SK-N-SH (cell line): ENCODE results near the gene KRTAP10-8. TPM values are rescaled to one million over a fixed set of nuclear protein-coding genes. Genes with fewer than 3 reads are reported as not detected.
"Not testable (repeated sequence)": the region's sequence is repeated elsewhere in the genome, so short reads cannot be mapped to it uniquely, and the experiment has no call there.

Experiments used
- CTCF ChIA-PET: fragments of 300-600, 350-600 bp; formaldehyde crosslinking; extraction: SDS; loops from one replicate; lab custom pipeline; 2021; lab: Yijun Ruan, JAX
- POLR2A ChIA-PET: fragments of 350-600 bp; sonication (Branson Sonifier 250); formaldehyde crosslinking; extraction: SDS; loops from one replicate; lab custom pipeline; 2020; ENCODE audit warnings: antibody characterized with exemption, inconsistent platforms; lab: Yijun Ruan, JAX
- DNase-seq: peaks from one replicate; pipeline ENCODE4 v3.0.0; 2012
- H2AFZ ChIP-seq: fragments of 200-600 bp; sonication (generic); 2 replicates; pipeline ENCODE4 v1.8.1; 2016; ENCODE audit warnings: antibody characterized with exemption, mild to moderate bottlenecking, low read depth
- H3F3A ChIP-seq: fragments of 200-600 bp; sonication (generic); replicated peaks from 2 replicates; pipeline ENCODE3; 2016; ENCODE audit warnings: antibody characterized with exemption, mild to moderate bottlenecking; ENCODE audit not compliant: insufficient read depth
- H3K27ac ChIP-seq, 2 experiments: fragments of 200-500 bp in 1 of 2; fragments of 200-600 bp in 1 of 2; sonication (Bioruptor generic) in 1 of 2; sonication (generic), shearing (Covaris generic) in 1 of 2; 2 replicates each; pipeline versions ENCODE4 v1.5.1 to v1.6.1; 2014 to 2016; ENCODE audit warnings: low read depth in 2 of 2, inconsistent platforms in 1 of 2, low read length in 1 of 2, mild to moderate bottlenecking in 1 of 2, mixed read lengths in 1 of 2
- H3K27me3 ChIP-seq: fragments of 200-600 bp; sonication (generic), shearing (Covaris generic); 2 replicates; pipeline ENCODE4 v1.6.1; 2016; ENCODE audit warnings: mixed run types; ENCODE audit not compliant: insufficient read depth
- H3K36me3 ChIP-seq, 2 experiments: fragments of 200-500 bp in 1 of 2; fragments of 200-600 bp in 1 of 2; sonication (Bioruptor generic) in 1 of 2; sonication (generic) in 1 of 2; replicated peaks in 1 of 2; 2 replicates each; pipeline versions ENCODE3 to v1.5.1; 2014 to 2016; ENCODE audit warnings: low read length in 1 of 2, mild to moderate bottlenecking in 1 of 2; ENCODE audit not compliant: insufficient read depth in 2 of 2, control insufficient read depth in 1 of 2
- H3K4me1 ChIP-seq, 2 experiments: fragments of 200-500 bp in 1 of 2; fragments of 200-600 bp in 1 of 2; sonication (Bioruptor generic) in 1 of 2; sonication (generic), shearing (Covaris generic) in 1 of 2; 2 replicates each; pipeline versions ENCODE4 v1.5.1 to v1.6.1; 2014 to 2016; ENCODE audit warnings: low read depth in 1 of 2, low read length in 1 of 2, mixed run types in 1 of 2; ENCODE audit not compliant: insufficient read depth in 2 of 2, control insufficient read depth in 1 of 2
- H3K4me2 ChIP-seq: fragments of 200-600 bp; sonication (generic), shearing (Covaris generic); 2 replicates; pipeline ENCODE4 v1.6.1; 2017; ENCODE audit warnings: mixed run types
- H3K4me3 ChIP-seq, 2 experiments: fragments of 200-500 bp in 1 of 2; fragments of 200-600 bp in 1 of 2; sonication (Bioruptor generic) in 1 of 2; sonication (generic), shearing (Covaris generic) in 1 of 2; 2 replicates each; pipeline versions ENCODE4 v1.5.1 to v1.8.1; 2014 to 2016; ENCODE audit warnings: low read depth in 2 of 2, inconsistent platforms in 1 of 2, low read length in 1 of 2, mild to moderate bottlenecking in 1 of 2, mixed read lengths in 1 of 2, moderate library complexity in 1 of 2
- H3K79me2 ChIP-seq: fragments of 200-600 bp; sonication (generic); 2 replicates; pipeline ENCODE4 v1.8.1; 2017; ENCODE audit warnings: mild to moderate bottlenecking; ENCODE audit not compliant: insufficient read depth
- H3K9ac ChIP-seq: fragments of 200-600 bp; sonication (generic); 2 replicates; pipeline ENCODE4 v1.6.1; 2017; ENCODE audit warnings: mixed run types
- H3K9me2 ChIP-seq: fragments of 200-600 bp; sonication (generic); 2 replicates; pipeline ENCODE4 v1.6.1; 2017; ENCODE audit warnings: mixed run types
- H3K9me3 ChIP-seq: fragments of 200-600 bp; sonication (generic); 2 replicates; pipeline ENCODE4 v1.6.1; 2017; ENCODE audit warnings: mixed run types, mild to moderate bottlenecking, moderate library complexity
- H4K20me1 ChIP-seq: fragments of 200-600 bp; sonication (generic); 2 replicates; pipeline ENCODE4 v1.6.1; 2017; ENCODE audit warnings: mild to moderate bottlenecking, mixed run types; ENCODE audit not compliant: insufficient read depth
- CHD2 ChIP-seq: fragments of 150-350 bp; IDR thresholded peaks from 2 replicates; pipeline ENCODE4 v1.6.1; 2018; ENCODE audit warnings: low read length; ENCODE audit not compliant: partially characterized antibody
- EP300 ChIP-seq, 2 experiments: IDR thresholded peaks; 2 replicates each; pipeline versions ENCODE4 v1.4.0 to v1.6.1; 2012; ENCODE audit warnings: borderline replicate concordance in 1 of 2, low read depth in 1 of 2, low read length in 1 of 2
- EZH2phosphoT487 ChIP-seq: fragments of 200-600 bp; sonication (generic); IDR thresholded peaks from 2 replicates; pipeline ENCODE4 v1.6.1; 2017; ENCODE audit warnings: low read depth, mixed run types, mild to moderate bottlenecking, antibody characterized with exemption, moderate library complexity, borderline replicate concordance
- FOSL2 ChIP-seq: IDR thresholded peaks from 2 replicates; pipeline ENCODE4 v1.4.0; 2012; ENCODE audit warnings: low read depth, mild to moderate bottlenecking, moderate library complexity, borderline replicate concordance
- GATA2 ChIP-seq: sonication (generic); formaldehyde crosslinking; IDR thresholded peaks from 2 replicates; pipeline ENCODE4 v1.5.0; 2020; ENCODE audit warnings: mild to moderate bottlenecking, missing genetic modification reagents
- IRF3 ChIP-seq: fragments of 150-350 bp; IDR thresholded peaks from 2 replicates; pipeline ENCODE4 v1.6.1; 2016; ENCODE audit warnings: mild to moderate bottlenecking, low read depth, low read length
- MAX ChIP-seq: IDR thresholded peaks from 2 replicates; pipeline ENCODE4 v1.4.0; 2012; ENCODE audit warnings: low read depth
- MEF2A ChIP-seq: IDR thresholded peaks from 2 replicates; pipeline ENCODE4 v1.4.0; 2012; ENCODE audit warnings: low read depth, borderline replicate concordance
- MXI1 ChIP-seq: IDR thresholded peaks from 2 replicates; pipeline ENCODE4 v1.6.1; 2012; ENCODE audit warnings: mild to moderate bottlenecking, low read depth, low read length, improper control_type of control experiment
- NFIC ChIP-seq: IDR thresholded peaks from 2 replicates; pipeline ENCODE4 v1.4.0; 2012; ENCODE audit warnings: borderline replicate concordance
- PBX3 ChIP-seq: IDR thresholded peaks from 2 replicates; pipeline ENCODE4; 2012
- RXRA ChIP-seq: IDR thresholded peaks from 2 replicates; pipeline ENCODE4 v1.4.0; 2012; ENCODE audit warnings: low read depth, mild to moderate bottlenecking, borderline replicate concordance
- SMC3 ChIP-seq: IDR thresholded peaks from 2 replicates; pipeline ENCODE4 v1.6.1; 2012; ENCODE audit warnings: low read depth, low read length, improper control_type of control experiment
- TEAD4 ChIP-seq: IDR thresholded peaks from 2 replicates; pipeline ENCODE4 v1.4.0; 2012; ENCODE audit warnings: mild to moderate bottlenecking, borderline replicate concordance; ENCODE audit not compliant: insufficient read depth
- USF1 ChIP-seq: IDR thresholded peaks from 2 replicates; pipeline ENCODE4 v1.4.0; 2012; ENCODE audit warnings: low read depth, borderline replicate concordance
- WGBS: methylation state at CpG from one replicate; pipeline ENCODE4 v1.1.6; 2017; ENCODE audit warnings: low lambda C conversion rate; 5-methylcytosine and 5-hydroxymethylcytosine counted together
- polyA plus RNA-seq, 3 experiments: library from polyadenylated mRNA; depleted of rRNA; stranded (reverse); fragments of >200 nt; gene quantifications; 2 replicates each; pipeline ENCODE4 v1.2.3, GENCODE V29; 2012

Gene KRTAP10-8
- polyA plus RNA-seq, 1 of the 3 experiments (the other 2 are of a cell fraction), result not detected

DNA sequence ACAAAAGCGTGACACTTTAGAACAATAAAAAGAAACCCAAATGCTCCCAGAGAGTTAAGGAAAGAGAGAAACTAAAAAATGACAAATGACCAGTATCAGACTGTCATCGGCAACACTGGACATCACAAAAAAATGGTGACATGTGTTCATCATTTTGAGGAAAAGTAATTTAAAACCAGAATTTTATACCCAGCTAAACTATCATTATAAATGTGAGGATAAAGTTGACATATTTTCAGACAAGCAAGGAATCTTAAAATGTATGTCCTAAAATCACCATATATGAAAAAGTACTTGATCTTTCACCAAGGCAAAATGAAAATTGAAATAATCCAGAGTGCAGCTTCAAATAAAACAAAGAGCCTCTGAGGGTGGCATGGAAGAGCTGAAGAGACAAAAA, 33.0 kb downstream of the KRTAP10-8 start:
- H3K4me1 ChIP-seq, result no peaks in the 10 kb centered on the region
- CTCF ChIA-PET, result no interaction called here
- TF ChIP-seq IRF3, result no peak
- TF ChIP-seq GATA2, result no peak
- no peak for TF ChIP-seq PBX3
- TF ChIP-seq CHD2, result no peak
- no peaks in the 10 kb centered on the region for H3K9me2 ChIP-seq
- POLR2A ChIA-PET, result no interaction called here
- no peak overlapping the region for H3K9ac ChIP-seq
- no peaks in the 10 kb centered on the region for H3K36me3 ChIP-seq
- H3F3A ChIP-seq, result no peaks in the 10 kb centered on the region
- H4K20me1 ChIP-seq, result no peaks in the 10 kb centered on the region
- no peak for DNase-seq
- 3% methylated on average over 2 of the region's 2 CpGs for WGBS
- H3K9me3 ChIP-seq, result 0 out of 2 replicates have a peak, but pooled peaks cover 5% of the 10 kb centered on the region
- no peak overlapping the region for H3K4me3 ChIP-seq
- no peak overlapping the region for H3K27ac ChIP-seq
- peaks cover 39% of the 10 kb centered on the region for H3K27me3 ChIP-seq
- H2AFZ ChIP-seq, result no peak overlapping the region
- no peaks in the 10 kb centered on the region for H3K79me2 ChIP-seq
- H3K4me2 ChIP-seq, result no peak overlapping the region

DNA sequence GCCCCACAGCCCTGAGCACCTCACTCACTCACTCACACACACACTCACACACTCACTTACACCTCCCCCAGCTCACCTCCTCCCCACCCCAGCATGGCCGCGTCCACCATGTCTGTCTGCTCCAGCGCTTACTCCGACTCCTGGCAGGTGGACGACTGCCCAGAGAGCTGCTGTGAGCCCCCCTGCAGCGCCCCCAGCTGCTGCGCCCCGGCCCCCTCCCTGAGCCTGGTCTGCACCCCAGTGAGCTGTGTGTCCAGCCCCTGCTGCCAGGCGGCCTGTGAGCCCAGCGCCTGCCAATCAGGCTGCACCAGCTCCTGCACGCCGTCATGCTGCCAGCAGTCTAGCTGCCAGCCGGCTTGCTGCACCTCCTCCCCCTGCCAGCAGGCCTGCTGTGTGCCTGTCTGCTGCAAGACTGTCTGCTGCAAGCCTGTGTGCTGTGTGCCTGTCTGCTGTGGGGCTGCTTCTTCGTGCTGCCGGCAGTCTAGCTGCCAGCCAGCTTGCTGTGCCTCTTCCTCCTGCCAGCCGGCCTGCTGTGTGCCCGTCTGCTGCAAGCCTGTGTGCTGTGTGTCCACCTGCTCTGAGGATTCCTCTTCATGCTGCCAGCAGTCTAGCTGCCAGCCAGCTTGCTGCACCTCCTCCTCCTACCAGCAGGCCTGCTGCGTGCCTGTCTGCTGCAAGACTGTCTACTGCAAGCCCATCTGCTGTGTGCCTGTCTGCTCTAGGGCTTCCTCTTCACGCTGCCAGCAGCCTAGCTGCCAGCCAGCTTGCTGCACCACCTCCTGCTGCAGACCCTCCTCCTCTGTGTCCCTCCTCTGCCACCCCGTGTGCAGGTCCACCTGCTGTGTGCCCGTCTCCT, 34.7 kb downstream of the KRTAP10-8 start, which contains the start of gene KRTAP10-11:
Gene KRTAP10-11 (plus strand): TSS at position 49 of the 856 bp plus-strand sequence. CDS start 45 bp downstream, at position 94.
- 15% methylated on average over 8 of the region's 21 CpGs for WGBS
- H3K9ac ChIP-seq, H3K9me3 ChIP-seq, CTCF ChIA-PET, H4K20me1 ChIP-seq, H3K27ac ChIP-seq, H3F3A ChIP-seq, H3K9me2 ChIP-seq, H3K79me2 ChIP-seq, H3K4me2 ChIP-seq, POLR2A ChIA-PET, H3K36me3 ChIP-seq, DNase-seq, H3K4me3 ChIP-seq, H2AFZ ChIP-seq, H3K4me1 ChIP-seq: not testable (repeated sequence)
- H3K27me3 ChIP-seq, result peaks cover 35% of the 10 kb centered on the region

DNA sequence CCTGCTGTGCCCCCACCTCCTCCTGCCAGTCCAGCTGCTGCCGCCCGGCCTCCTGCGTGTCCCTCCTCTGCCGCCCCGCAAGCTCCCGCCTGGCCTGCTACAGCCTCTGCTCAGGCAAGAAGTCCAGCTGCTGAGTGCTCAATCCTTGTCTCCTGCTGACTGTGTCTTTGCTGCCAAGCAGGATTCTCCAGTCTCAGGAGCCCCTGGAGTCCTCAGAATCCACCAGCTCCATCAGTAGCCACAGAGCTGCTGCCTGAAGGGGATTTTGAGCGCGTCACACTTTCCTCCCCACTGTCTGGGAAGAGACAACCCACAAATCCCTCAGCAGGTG, 35.3 kb downstream of the KRTAP10-8 start:
- H3K27ac ChIP-seq, result no peak overlapping the region
- no peaks in the 10 kb centered on the region for H3K9me2 ChIP-seq
- H2AFZ ChIP-seq, result no peak overlapping the region
- H3F3A ChIP-seq, result no peaks in the 10 kb centered on the region
- H3K27me3 ChIP-seq, result peaks cover 38% of the 10 kb centered on the region
- 14% methylated on average over 6 of the region's 8 CpGs for WGBS
- no peak overlapping the region for H3K4me3 ChIP-seq
- no peaks in the 10 kb centered on the region for H4K20me1 ChIP-seq
- CTCF ChIA-PET, result no interaction called here
- POLR2A ChIA-PET, result no interaction called here
- no peak for DNase-seq
- no peaks in the 10 kb centered on the region for H3K36me3 ChIP-seq
- H3K79me2 ChIP-seq, result no peaks in the 10 kb centered on the region
- no peaks in the 10 kb centered on the region for H3K4me1 ChIP-seq
- no peak overlapping the region for H3K9ac ChIP-seq
- H3K4me2 ChIP-seq, result no peak overlapping the region
- 0 out of 2 replicates have a peak, but pooled peaks cover 5% of the 10 kb centered on the region for H3K9me3 ChIP-seq
- no peak for TF ChIP-seq RXRA
- no peak for TF ChIP-seq MAX
- TF ChIP-seq TEAD4, result no peak
- TF ChIP-seq MEF2A, result no peak
- no peak for TF ChIP-seq USF1
- no peak for TF ChIP-seq NFIC
- no peak for TF ChIP-seq IRF3
- TF ChIP-seq FOSL2, result no peak
- TF ChIP-seq SMC3, result no peak
- TF ChIP-seq EZH2phosphoT487, result no peak
- no peak for TF ChIP-seq GATA2
- TF ChIP-seq CHD2, result no peak
- no peak for TF ChIP-seq EP300 (IDR thresholded peaks at IDR 0.05; ENCODE audit: borderline replicate concordance in 1 of 2, low read depth in 1 of 2, low read length in 1 of 2)
- no peak for TF ChIP-seq MXI1
